ENCODE measurements around the gene COX5A.

- peak; percentile 53 to 69 for TF ChIP-seq POLR2A (IDR thresholded peaks at IDR 0.05)
- TF ChIP-seq CTCF (IDR thresholded peaks at IDR 0.05), result peak in 2 of 5 experiments; percentile 17 to 42
- peak in 1 of 2 donors; percentile 81 for TF ChIP-seq EP300 (IDR thresholded peaks at IDR 0.05)
Observed at GRCh38 chr15:74937590-74938371, at the start of gene COX5A.
